H1 (cell line): Measurements from ENCODE around the gene CR2. TPM values are rescaled to one million over a fixed set of nuclear protein-coding genes. Genes with fewer than 3 reads are reported as not detected.

Experiments
- BACH1 ChIP-seq: IDR thresholded peaks from 2 replicates; pipeline ENCODE4 v1.6.1; 2012; ENCODE audit warnings: low read length, improper control_type of control experiment
- CEBPB ChIP-seq: IDR thresholded peaks from 2 replicates; pipeline ENCODE4 v1.6.1; 2012; ENCODE audit warnings: low read depth, low read length
- EGR1 ChIP-seq: IDR thresholded peaks from 2 replicates; pipeline ENCODE4 v1.6.1; 2011; ENCODE audit warnings: low read depth, low read length, borderline replicate concordance
- RNF2 ChIP-seq: fragments of 200-900, 300-1000 bp; sonication (generic); IDR thresholded peaks from 2 replicates; pipeline ENCODE4 v1.7.1; 2016; ENCODE audit warnings: borderline replicate concordance, low read depth, mild to moderate bottlenecking, antibody characterized with exemption, low read length; ENCODE audit not compliant: poor library complexity, severe bottlenecking; ENCODE audit errors: missing control alignments
- polyA plus RNA-seq, 7 experiments: library from polyadenylated mRNA; depleted of rRNA in 3 of 7; stranded (reverse) in 5 of 7; unstranded in 2 of 7; fragments of >200 nt in 5 of 7; fragments of 200-250 nt in 2 of 7; gene quantifications; 1 replicate in 5 of 7; 2 replicates in 1 of 7; 4 replicates in 1 of 7; pipeline versions ENCODE4 v1.2.1 to v1.2.3, GENCODE V29; 2011 to 2013; ENCODE audit warnings: missing spikeins in 2 of 7, mixed read lengths in 2 of 7
- total RNA-seq: library from RNA; stranded (reverse); fragmentation: NEBNext Ultra II Directional; extraction: Animal tissue kit (Norgen Biotek cat#: 25700); gene quantifications from 2 replicates; pipeline ENCODE4 v1.2.1, GENCODE V29; 2021
- TF ChIP-seq, protein P1 (sequence below): fragments of 300-600 bp; sonication (generic); IDR thresholded peaks from 2 replicates; pipeline ENCODE4 v1.7.1; 2012; ENCODE audit warnings: low read length, moderate library complexity, mild to moderate bottlenecking, inconsistent platforms; ENCODE audit not compliant: insufficient replicate concordance
- TF ChIP-seq, protein P2 (sequence below): IDR thresholded peaks from 2 replicates; pipeline ENCODE4 v1.6.1; 2011; ENCODE audit warnings: low read depth, mild to moderate bottlenecking, low read length; ENCODE audit not compliant: insufficient read depth
- TF ChIP-seq, protein P3 (sequence below): IDR thresholded peaks from 2 replicates; pipeline ENCODE4 v1.6.1; 2012; ENCODE audit warnings: low read length, inconsistent platforms
- TF ChIP-seq, protein P4 (sequence below): IDR thresholded peaks from 2 replicates; pipeline ENCODE4 v1.6.1; 2011; ENCODE audit warnings: low read length, improper control_type of control experiment

CR2 gene
- total and polyA plus RNA-seq, 2 of the 8 experiments (the other 6 are each of a cell fraction or from before 2014, with no cell fraction given), result 1.7 to 3.0 TPM

DNA sequence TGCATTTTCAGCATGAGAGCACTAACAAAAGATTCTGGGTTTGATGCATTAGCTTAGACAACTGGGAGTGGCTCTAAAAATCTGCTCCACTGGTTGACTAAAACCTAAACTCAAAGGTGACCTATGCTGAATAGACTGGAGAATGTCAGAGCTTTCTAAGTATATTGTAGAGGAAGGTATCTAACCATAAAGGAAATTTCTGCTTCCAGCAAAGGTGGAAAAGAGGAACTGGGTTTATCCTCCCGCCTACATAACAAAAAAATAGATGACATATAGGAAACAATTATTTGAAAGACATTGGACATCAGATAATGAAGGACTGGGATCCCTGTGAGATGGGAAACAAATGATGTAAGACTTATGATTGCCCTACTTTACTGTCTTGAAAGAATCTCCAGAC, 35.8 kb upstream of the CR2 start (continued):
- TF ChIP-seq, protein P1, sequence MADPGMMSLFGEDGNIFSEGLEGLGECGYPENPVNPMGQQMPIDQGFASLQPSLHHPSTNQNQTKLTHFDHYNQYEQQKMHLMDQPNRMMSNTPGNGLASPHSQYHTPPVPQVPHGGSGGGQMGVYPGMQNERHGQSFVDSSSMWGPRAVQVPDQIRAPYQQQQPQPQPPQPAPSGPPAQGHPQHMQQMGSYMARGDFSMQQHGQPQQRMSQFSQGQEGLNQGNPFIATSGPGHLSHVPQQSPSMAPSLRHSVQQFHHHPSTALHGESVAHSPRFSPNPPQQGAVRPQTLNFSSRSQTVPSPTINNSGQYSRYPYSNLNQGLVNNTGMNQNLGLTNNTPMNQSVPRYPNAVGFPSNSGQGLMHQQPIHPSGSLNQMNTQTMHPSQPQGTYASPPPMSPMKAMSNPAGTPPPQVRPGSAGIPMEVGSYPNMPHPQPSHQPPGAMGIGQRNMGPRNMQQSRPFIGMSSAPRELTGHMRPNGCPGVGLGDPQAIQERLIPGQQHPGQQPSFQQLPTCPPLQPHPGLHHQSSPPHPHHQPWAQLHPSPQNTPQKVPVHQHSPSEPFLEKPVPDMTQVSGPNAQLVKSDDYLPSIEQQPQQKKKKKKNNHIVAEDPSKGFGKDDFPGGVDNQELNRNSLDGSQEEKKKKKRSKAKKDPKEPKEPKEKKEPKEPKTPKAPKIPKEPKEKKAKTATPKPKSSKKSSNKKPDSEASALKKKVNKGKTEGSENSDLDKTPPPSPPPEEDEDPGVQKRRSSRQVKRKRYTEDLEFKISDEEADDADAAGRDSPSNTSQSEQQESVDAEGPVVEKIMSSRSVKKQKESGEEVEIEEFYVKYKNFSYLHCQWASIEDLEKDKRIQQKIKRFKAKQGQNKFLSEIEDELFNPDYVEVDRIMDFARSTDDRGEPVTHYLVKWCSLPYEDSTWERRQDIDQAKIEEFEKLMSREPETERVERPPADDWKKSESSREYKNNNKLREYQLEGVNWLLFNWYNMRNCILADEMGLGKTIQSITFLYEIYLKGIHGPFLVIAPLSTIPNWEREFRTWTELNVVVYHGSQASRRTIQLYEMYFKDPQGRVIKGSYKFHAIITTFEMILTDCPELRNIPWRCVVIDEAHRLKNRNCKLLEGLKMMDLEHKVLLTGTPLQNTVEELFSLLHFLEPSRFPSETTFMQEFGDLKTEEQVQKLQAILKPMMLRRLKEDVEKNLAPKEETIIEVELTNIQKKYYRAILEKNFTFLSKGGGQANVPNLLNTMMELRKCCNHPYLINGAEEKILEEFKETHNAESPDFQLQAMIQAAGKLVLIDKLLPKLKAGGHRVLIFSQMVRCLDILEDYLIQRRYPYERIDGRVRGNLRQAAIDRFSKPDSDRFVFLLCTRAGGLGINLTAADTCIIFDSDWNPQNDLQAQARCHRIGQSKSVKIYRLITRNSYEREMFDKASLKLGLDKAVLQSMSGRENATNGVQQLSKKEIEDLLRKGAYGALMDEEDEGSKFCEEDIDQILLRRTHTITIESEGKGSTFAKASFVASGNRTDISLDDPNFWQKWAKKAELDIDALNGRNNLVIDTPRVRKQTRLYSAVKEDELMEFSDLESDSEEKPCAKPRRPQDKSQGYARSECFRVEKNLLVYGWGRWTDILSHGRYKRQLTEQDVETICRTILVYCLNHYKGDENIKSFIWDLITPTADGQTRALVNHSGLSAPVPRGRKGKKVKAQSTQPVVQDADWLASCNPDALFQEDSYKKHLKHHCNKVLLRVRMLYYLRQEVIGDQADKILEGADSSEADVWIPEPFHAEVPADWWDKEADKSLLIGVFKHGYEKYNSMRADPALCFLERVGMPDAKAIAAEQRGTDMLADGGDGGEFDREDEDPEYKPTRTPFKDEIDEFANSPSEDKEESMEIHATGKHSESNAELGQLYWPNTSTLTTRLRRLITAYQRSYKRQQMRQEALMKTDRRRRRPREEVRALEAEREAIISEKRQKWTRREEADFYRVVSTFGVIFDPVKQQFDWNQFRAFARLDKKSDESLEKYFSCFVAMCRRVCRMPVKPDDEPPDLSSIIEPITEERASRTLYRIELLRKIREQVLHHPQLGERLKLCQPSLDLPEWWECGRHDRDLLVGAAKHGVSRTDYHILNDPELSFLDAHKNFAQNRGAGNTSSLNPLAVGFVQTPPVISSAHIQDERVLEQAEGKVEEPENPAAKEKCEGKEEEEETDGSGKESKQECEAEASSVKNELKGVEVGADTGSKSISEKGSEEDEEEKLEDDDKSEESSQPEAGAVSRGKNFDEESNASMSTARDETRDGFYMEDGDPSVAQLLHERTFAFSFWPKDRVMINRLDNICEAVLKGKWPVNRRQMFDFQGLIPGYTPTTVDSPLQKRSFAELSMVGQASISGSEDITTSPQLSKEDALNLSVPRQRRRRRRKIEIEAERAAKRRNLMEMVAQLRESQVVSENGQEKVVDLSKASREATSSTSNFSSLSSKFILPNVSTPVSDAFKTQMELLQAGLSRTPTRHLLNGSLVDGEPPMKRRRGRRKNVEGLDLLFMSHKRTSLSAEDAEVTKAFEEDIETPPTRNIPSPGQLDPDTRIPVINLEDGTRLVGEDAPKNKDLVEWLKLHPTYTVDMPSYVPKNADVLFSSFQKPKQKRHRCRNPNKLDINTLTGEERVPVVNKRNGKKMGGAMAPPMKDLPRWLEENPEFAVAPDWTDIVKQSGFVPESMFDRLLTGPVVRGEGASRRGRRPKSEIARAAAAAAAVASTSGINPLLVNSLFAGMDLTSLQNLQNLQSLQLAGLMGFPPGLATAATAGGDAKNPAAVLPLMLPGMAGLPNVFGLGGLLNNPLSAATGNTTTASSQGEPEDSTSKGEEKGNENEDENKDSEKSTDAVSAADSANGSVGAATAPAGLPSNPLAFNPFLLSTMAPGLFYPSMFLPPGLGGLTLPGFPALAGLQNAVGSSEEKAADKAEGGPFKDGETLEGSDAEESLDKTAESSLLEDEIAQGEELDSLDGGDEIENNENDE, result no peak
- TF ChIP-seq CEBPB (no peak), RNF2 (no peak), BACH1 (no peak), EGR1 (no peak)
- TF ChIP-seq, protein P2, sequence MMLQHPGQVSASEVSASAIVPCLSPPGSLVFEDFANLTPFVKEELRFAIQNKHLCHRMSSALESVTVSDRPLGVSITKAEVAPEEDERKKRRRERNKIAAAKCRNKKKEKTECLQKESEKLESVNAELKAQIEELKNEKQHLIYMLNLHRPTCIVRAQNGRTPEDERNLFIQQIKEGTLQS, result no peak
- TF ChIP-seq, protein P3, sequence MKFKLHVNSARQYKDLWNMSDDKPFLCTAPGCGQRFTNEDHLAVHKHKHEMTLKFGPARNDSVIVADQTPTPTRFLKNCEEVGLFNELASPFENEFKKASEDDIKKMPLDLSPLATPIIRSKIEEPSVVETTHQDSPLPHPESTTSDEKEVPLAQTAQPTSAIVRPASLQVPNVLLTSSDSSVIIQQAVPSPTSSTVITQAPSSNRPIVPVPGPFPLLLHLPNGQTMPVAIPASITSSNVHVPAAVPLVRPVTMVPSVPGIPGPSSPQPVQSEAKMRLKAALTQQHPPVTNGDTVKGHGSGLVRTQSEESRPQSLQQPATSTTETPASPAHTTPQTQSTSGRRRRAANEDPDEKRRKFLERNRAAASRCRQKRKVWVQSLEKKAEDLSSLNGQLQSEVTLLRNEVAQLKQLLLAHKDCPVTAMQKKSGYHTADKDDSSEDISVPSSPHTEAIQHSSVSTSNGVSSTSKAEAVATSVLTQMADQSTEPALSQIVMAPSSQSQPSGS, result no peak
- TF ChIP-seq, protein P4, sequence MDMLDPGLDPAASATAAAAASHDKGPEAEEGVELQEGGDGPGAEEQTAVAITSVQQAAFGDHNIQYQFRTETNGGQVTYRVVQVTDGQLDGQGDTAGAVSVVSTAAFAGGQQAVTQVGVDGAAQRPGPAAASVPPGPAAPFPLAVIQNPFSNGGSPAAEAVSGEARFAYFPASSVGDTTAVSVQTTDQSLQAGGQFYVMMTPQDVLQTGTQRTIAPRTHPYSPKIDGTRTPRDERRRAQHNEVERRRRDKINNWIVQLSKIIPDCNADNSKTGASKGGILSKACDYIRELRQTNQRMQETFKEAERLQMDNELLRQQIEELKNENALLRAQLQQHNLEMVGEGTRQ, result no peak
